Esophagus squamous epithelium (tissue), 4 donors: ENCODE results near the gene CPNE1.

Experiments
- POLR2A ChIP-seq, 4 donors: fragments of 450-650 bp; IDR thresholded peaks; one replicate each; pipeline ENCODE4 v1.6.1; 2017; ENCODE audit warnings: antibody characterized with exemption in 4 of 4, mild to moderate bottlenecking in 4 of 4, moderate library complexity in 3 of 4
- TF ChIP-seq, protein P1 (sequence below), 6 experiments: fragments of 450-650 bp in 4 of 6; fragments of 200-600 bp in 2 of 6; sonication (generic) in 2 of 6; IDR thresholded peaks; one replicate each; pipeline ENCODE4 v1.5.1; 2016 to 2019; ENCODE audit warnings: antibody characterized with exemption in 6 of 6, mild to moderate bottlenecking in 4 of 6, moderate library complexity in 4 of 6

DNA sequence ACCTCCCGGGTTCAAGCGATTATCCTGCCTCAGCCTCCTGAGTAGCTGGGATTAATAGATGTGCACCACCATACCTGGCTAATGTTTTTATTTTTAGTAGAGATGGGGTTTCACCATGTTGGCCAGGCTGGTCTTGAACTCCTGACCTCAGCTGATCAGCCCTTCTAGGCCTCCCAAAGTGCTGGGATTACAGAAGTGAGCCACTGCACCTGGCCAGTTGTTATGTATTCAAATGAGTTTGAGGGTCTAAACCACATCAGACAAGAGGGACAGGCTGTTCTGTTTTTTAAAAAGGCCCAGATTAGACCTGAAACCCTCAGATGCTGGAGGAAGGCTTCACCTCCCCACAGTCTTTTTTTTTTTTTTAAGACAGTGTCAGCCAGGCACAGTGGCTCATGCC lies 53.2 kb downstream of the CPNE1 start:
- TF ChIP-seq, protein P1, sequence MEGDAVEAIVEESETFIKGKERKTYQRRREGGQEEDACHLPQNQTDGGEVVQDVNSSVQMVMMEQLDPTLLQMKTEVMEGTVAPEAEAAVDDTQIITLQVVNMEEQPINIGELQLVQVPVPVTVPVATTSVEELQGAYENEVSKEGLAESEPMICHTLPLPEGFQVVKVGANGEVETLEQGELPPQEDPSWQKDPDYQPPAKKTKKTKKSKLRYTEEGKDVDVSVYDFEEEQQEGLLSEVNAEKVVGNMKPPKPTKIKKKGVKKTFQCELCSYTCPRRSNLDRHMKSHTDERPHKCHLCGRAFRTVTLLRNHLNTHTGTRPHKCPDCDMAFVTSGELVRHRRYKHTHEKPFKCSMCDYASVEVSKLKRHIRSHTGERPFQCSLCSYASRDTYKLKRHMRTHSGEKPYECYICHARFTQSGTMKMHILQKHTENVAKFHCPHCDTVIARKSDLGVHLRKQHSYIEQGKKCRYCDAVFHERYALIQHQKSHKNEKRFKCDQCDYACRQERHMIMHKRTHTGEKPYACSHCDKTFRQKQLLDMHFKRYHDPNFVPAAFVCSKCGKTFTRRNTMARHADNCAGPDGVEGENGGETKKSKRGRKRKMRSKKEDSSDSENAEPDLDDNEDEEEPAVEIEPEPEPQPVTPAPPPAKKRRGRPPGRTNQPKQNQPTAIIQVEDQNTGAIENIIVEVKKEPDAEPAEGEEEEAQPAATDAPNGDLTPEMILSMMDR (IDR thresholded peaks at IDR 0.05), result no peak
- TF ChIP-seq POLR2A (IDR thresholded peaks at IDR 0.05), result no peak
